Epidermal melanocyte (primary cell): ENCODE data around the gene TAF4B.
A peak's percentile ranks its signal among the peaks of the same experiment; 100 is the strongest.
"Not testable (repeated sequence)": the region's sequence is repeated elsewhere in the genome, so short reads cannot be mapped to it uniquely, and the experiment has no call there.

Experiments
- DNase-seq: peaks from one replicate; pipeline ENCODE4 v3.0.0; 2011; ENCODE audit warnings: low spot score; ENCODE audit not compliant: insufficient read length

Gene TAF4B

DNA sequence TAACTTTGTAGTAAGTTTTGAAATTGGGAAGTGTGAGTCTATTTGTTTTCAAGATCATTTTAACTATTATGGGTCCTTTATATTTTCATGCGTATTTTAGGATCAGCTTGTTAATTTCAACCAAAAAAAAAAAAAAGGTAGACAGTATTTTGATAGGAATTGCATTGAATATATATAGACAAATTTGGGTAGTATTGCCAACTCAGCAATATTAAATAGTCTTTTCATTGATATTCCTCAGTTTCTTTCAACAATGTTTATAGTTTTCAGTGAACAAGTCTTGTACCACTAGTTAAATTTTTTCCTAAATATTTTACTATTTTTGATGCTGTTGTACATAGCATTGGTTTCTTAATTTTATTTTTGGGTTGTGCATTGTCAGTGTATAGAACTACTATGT is 149.9 kb downstream of the TAF4B start:
- DNase-seq, result no peak

DNA sequence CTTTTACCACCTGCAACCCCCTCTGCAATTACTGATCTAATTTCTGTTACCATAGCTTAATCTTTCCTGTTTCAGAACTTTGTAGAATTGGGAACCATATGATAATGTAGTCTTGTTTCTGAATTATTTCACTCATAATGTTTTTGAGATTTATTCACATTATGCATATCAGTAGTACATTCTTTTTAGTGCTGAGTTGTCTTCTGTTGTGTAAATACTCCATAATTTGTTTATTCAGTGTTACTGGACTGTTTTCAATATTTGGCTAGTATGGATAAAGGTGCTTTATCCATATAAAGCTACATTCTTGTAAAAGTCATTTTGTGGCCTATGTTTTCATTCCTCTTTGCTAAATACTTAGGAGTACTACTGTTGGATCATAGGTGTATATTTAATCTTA is 152.5 kb downstream of the TAF4B start:
- no peak for DNase-seq

DNA sequence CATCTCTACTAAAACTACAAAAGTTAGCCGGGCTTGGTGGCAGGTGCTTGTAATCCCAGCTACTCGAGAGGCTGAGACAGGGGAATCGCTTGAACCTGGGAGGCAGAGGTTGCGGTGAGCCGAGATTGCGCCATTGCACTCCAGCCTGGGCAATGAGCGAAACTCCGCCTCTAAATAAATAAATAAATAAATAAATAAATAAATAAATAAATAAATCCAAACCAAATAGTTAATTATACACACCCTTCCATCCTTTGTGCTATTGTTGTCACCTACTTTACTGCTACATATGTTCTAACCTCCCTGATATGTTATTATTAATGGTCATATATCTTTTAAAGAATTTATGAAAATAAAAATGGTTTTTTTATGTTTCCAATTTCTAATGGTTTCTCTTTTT is 155.3 kb downstream of the TAF4B start:
- DNase-seq, result not testable (repeated sequence)

DNA sequence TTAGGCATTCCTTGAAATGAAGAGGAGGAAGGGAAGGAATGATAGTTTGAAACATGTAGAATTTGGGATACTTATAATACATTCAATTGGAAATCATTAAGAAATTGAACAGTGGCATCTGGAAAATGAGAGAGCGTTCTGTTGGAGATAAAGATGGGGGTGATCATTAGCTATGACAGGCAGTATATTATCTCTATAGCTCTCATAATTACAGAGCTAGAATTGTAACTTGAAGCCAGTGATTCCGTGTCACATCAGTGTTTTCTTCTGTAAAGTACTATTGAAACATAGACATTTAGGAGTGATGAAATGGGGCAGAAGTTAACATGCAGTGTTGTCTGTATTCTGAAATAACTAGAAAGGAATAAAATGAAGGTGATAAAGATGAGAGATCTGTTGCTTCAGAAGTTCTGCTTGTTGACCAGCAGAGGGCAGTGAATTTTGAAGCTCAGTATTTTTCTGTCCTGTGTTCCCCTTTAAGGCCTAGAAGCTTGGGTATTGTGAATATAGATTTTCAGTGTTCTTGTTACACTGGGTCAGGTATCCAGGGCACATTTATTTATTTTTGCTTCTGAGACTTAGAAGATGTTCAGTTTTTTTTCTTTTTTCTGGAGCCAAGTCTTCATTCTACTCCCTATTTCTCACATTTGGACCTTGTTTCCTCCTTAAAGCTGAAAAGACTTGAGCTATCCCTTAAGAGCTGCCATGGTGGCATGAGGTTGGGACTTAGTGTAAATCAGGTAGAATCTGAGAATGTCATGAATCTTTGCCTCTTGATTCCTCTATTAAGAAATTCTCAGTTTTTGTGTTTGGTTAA is 157.4 kb downstream of the TAF4B start:
- DNase-seq, result peak; percentile 50

DNA sequence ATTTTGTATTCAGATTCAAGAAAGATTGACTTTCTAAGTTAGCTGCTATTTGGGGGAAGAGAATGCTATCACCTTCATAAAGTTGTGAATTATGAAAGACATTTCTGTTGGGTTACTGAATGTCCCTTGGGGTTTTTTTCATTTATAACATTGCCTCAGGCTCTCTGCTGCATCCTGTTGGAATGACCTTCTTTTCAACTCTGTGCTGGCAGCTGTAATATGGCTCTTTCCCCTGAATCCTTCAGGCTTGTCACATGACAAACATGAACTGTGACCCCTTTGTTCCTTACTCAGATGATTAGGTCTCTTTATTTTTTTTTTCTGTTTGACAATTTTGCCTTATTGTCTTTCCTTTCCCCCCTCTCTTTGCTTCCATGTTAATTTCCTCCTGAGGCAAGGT is 159.8 kb downstream of the TAF4B start:
- DNase-seq, result peak; percentile 28

DNA sequence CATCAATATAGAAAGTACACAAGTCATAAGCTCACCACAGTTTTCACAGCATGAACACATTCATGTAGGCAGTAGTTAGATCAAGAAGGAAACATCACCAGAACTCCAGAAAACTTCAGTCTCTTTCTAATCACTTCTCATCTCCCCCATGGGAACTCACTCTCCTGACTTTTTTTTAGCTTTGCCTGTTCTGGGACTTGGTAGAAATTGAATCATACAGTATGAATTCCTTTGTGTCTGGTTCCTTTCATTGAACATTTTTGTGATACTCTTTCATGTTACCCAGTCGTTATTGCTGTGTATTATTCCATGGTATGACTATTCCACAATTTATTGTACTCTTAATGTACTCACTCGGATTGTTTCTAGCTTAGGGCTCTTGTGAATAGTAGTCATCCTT is 160.2 kb downstream of the TAF4B start:
- no peak for DNase-seq

DNA sequence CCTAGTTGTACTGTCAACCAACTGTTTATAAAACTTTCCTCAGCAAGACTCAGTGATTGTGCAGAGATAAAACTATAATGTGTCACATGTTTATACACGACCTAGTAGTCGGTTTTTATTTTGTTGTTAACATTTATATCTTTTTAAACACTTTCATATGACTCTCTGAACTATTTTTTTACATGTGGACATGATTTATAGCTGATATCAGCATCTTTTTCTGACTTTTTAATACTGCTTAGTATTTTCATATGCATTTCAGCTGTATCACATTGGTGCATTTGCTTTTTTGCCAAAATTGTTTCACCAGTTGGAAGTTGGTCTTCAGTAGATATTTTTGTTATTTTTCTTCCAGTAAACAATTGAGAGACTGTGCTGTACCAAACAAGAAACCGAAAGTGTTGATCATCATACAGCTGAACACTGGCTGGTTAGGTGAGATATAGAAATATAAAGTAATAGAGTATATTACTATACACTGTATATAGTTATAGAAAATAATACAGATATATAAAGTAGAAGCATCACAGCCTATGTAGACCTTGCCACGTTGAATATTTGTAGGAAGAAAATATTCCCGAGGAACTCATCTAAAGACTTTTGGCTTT is 167.9 kb downstream of the TAF4B start:
- no peak for DNase-seq

DNA sequence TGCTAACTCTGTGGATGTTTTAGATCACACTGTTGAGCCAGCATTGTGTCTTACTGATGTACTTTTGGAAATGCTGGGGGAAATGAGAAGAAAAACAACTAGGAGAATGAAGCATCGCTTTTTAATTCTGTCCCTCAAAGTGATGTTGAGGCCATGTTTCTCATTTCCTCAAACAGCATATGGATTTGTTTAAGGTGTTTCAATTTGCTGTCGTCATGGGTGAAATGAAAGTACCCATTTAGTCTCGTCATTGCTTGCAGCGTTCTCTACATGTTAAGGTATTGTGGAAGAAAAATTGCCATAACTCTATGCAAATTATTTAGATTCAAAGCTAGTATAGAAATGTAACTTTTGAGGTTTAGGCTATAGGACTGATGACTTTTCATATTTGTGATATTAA is 170.8 kb downstream of the TAF4B start:
- DNase-seq, result no peak

DNA sequence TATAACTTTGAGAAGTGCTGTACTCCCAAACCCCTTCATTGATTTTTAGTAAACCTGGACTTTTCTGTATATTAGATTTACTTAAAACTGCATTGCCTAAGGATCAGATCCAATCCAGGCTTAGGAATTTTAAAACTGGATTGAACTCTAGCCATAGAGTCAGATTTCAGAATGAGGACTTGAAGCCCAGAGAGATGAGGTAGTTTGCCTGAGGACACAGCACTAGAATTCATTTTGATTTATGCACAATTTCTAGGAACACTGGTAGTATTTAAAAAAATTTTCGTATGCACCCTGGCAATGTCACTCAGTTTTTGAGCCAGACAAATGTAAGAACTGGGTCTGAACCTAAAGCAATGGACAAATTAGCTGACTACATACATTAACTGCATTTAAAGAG is 177.2 kb downstream of the TAF4B start:
- DNase-seq, result no peak

DNA sequence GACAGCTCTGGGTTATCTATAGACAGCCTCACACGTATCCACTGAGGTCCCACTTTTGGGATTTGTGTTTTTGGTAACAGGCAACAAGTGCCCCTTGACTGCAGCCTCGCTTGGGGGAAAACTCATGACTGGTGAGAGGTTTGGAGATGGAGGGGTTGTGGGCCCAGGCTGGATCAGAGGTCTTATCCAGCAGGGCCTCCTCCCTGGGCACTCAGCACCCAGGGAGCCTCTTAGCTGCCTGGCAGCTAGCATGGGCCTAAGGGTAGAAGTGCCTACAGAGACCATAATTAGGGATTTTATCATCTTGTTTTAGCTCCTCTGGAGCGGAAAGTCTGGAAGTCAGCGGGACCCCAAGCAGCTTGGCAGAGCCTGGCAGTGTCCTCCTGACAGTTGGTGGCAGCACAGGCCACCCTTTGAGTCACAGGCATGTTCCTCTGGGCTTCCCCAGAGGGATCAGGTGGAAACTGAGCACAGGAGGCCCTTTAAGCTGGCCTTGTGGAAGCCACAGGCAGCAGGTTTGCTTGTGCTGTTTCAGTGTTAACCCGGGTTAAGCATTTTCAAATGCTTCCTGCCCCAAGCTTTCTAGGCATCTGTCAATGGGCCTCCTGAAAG is 179.1 kb downstream of the TAF4B start:
- no peak for DNase-seq

DNA sequence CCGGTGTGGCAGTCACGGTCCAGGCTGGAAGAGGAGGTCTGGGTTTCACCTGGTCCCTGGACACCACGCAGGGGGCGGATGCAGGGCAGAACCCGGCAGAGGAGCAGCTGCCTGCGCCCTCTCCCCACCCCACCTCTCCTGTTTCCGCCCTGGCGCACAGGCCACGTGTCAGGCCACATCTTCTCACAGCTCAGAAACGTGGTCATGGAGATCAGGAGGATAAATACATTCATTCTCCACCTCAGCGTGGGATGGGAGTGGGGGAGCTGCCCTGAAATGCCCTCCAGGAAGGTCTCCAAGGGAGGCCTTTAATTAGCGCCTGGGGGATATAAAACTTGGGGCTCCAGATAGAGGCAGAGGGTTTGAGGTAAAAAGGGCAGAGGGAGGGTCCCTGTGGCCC is 180.1 kb downstream of the TAF4B start:
- no peak for DNase-seq

DNA sequence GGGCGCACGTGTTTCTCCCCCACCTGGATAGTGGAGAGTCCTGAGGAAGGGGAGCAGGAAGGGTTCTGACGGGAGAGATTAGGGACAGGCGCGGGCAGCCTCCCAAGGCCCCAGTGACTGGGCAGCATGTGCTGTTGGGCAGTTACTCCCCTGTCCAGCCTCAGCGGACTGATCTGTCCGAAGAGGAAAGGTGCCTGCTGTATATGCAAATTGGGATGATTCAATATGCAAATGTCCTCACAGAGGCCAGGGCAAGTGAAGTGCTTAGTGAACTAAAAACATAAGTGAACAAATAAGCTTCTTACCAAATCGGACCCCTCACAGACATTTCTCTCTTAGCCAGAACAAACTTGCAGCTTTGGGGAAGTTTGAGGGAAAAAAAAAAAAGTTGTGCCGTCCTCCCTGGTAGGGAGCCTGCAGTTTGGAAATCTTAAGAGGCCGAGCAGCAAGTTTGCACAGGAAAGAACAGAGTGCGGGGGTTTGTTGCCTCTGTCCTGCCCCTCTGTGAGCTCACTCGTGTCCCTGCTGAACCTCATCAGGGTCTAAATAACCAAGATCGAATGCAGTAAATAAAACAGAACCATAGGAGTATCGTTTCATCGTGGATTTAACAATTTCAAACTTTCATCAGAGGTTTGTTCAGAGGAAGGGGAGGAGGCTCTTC is 180.7 kb downstream of the TAF4B start:
- DNase-seq, result no peak

DNA sequence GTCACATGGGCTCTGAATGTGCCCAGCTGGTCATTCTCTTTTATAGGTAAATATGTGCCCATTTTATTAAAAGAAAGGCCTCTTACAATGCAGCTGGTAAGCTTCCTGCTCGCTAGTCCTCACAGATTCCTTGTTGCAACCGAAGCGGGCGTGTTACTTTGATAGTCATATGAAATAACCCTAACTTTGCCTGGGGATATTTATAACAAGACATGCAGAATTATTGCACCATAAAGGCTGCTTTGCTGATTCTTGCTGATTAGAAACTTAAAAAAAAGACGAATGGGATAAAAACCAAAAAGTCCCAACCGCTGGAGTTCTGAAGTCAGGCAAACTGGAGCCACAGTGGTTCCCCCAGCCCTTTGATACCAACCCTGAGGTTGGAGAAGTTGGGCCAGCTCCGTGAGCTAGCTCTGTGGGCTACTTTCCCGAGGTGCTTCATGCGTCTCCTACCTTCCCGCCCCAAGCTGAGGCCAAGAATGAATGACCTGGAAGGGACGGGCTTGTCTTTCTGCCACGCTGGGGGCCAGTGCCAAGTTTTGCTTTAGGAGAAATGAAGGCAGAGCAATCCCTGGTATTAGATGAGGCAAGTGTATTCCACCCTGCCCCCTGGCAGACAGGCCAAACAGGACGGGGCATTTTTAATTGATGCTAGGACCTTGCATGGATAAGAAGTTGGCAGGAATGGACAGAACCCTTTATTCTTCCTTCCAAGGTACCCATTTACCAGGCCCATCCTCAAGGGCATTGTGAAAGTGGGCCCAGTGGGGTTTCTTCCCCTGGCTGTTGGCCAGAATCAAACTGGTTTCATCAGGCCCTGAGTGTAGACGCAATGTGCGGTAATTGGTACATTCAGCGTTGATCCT is 181.7 kb downstream of the TAF4B start:
- DNase-seq, result peak; percentile 41

DNA sequence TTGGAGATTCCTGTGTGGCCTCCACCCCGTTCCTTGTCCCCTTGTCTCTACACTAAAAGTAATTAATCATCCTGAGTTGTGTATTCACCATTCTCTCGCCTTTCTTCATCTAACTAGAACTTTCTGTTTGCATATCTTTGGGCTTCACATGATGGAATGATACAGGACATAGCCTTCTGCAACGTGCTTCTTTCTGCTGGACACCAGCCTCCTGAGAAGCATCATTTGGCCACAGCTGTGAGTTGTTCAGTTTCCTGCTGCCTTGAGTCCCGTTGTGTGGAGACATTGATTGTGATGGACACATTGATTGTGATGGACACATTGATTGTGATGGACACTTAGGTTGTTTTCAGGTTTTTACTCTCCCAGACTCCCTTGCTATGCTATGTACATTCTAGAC is 182.8 kb downstream of the TAF4B start:
- DNase-seq, result no peak

DNA sequence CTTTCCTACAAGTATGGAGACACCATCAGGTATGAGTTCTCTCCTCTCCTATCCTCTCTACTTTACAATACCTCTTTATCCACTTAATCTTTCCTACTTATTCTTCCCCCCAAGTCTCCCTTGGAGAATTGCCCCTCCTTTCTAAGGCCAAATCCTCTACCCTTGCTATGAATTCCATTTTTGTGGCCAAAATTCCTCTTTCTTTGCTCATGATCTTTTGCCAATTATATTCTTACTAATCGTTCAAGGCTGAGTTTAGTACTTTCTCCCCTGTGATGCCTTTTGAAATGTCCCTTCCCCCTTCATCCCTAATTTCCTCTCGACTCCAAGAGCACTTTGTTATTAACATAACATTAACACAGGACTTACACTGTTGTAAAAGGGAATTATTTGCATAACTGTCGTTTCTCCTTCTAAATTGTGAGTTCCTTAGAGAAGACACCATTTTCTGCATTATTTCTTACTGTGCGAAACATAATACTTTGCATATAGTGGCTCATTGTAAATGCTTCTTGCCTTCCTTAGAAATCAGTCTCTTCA is 188.7 kb downstream of the TAF4B start:
- no peak for DNase-seq

DNA sequence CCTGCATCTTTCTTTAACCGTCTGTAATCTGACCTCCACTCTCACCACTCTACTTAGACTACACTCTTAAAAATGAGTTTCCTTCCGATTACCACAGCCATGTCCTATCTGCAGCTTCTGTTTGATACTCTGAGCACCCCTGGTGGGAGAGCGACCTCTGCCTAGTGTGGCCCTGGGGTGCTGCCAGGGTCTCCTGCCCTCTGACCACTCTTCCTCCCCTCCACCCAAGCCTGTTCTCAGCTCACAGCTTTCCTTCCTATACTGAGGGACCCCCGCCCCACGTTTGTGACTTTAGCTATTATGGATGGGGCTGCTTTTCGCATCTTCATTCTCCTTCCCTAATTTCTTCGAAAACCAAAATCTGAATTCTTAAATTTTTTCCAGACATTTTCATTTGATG is 189.4 kb downstream of the TAF4B start:
- DNase-seq, result no peak

DNA sequence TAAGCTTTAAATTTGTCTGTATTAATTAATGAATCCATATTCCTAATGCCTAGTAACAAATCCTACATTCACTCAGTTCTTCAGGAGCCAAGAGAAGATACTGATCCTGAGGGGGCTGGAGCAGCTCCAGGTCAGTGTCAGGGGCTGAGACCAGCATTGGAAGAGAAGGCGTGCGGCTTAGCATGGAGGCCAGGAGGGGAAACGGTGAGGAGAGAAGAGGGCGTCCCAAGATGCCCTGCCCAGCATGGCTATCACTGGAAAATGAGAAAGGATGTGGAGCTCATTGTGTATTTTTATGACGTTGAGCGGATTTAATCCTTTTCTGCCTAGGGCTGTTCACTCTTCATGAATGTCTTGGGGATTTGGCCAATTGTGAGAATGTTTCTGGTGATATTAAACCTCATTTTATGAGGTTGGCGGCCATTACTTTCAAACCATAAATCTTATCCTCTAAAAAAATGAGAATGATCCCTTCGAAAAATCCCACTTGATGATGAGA is 190.5 kb downstream of the TAF4B start:
- no peak for DNase-seq

DNA sequence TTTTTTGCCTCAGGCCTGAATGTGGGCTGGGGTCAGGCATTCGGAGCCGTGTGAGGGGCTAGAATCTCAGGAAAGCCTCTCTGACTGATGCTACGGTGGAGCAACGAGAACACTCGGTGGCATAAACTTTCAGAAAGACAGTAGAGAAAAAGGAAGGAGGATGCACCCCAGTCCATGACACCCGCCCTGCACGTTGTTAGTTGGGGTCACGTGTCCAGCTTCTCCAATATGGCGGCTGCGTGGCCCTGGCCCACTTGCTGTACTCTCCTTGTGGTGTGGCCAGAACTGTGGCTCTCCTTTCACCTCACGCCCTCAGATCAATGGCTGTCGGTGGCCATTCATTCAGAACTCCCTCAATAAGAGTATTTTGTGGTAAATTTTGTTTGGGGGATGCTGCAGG is 190.9 kb downstream of the TAF4B start:
- DNase-seq, result no peak

DNA sequence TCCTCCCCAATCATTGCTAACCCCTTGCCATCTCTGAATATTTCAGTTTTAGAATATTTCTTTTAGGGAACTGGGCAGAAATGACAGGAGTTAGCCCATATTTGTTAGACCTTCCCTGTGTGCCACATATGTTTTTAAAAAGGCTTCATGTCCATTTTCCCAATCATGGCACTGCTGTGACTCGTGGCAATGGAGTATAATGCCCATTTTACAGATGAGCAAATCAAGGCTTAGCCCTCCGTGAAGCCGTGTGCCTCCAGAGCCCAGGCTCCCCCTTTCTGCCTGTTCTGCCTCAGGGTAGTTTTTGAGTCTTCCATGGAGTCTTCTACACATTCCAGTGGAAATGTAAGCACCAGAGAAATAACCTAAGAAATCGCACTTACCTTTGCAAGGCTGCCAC is 192.0 kb downstream of the TAF4B start:
- no peak for DNase-seq

DNA sequence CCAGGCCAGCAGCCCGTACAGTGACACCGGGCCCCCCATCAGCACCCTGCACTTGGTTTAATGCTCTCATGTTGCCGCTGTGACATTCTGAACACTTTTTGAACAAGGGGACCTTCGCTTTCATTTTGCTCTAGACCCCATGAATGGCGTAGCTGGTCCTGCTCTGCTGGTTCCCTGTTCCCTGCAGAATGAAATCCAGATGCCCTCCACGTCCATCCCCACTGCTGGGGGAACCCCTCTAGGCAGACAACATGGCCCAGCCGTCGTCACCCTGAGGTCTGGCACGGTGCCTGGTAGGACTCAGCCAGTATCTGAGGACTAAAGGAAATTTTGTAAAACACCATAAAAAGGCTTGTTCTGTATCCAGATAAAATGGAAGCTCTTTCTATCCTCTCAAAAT is 193.5 kb downstream of the TAF4B start:
- no peak for DNase-seq

DNA sequence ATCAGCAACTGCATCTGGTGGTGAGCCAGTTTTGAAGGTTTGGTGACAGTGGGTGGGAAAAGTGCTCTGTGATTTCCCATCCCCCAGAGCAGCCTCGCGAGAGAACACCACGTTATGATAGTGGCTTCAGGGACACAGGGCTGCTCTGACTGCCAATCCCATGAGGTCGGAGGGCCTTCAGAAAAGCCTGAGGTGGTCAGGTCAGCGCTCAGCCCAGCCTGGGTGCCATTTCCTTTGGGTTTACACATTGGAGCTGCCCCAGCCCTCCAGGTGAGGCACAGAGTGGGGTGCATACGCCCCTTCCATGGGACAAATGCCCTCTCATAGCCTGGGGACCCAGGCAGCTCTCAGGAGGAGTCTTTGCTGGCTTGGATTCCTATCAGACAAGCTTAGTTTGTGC is 195.3 kb downstream of the TAF4B start:
- DNase-seq, result no peak
